Endothelial cell of umbilical vein (primary cell): ENCODE results near the gene SERBP1. TPM values are rescaled to one million over a fixed set of nuclear protein-coding genes. Genes with fewer than 3 reads are reported as not detected.

Experiments used
- BruUV-seq: library from RNA; stranded (reverse); fragments of 400-500 nt; replicated peaks from 2 replicates; lab custom pipeline; 2021; lab: Mats Ljungman, UMichigan
- CTCF ChIA-PET: fragments of 300-600, 350-600 bp; sonication (Branson Sonifier 250); formaldehyde crosslinking; loops from one replicate; lab custom pipeline; 2021; ENCODE audit warnings: antibody characterized with exemption, inconsistent platforms; lab: Charles Lee
- POLR2A ChIA-PET: fragments of 300-600, 350-600 bp; sonication (Branson Sonifier 250); formaldehyde crosslinking; loops from one replicate; lab custom pipeline; 2021; ENCODE audit warnings: antibody characterized with exemption, inconsistent platforms; lab: Charles Lee
- DNase-seq: peaks from one replicate; pipeline ENCODE4 v3.0.0-alpha.2; 2011; ENCODE audit warnings: low read depth, low spot score
- FAIRE-seq: peaks from 2 replicates; lab custom pipeline; 2011; peaks lifted over from hg19 to GRCh38; lab: Jason Lieb, UNC
- H2AFZ ChIP-seq: 2 replicates; pipeline ENCODE4 v1.6.0; 2012; ENCODE audit warnings: low read depth, low read length, control low read depth, inconsistent platforms
- H3K27ac ChIP-seq: 2 replicates; pipeline ENCODE4 v1.5.1; 2011; ENCODE audit warnings: low read depth, mild to moderate bottlenecking, control low read depth, low read length, moderate library complexity; ENCODE audit not compliant: insufficient read depth
- H3K27me3 ChIP-seq, 2 experiments: 2 replicates each; pipeline versions ENCODE4 v1.6.0 to v1.6.1; 2011; ENCODE audit warnings: low read length in 2 of 2, mixed read lengths in 1 of 2; ENCODE audit not compliant: control insufficient read depth in 2 of 2, insufficient read depth in 2 of 2
- H3K36me3 ChIP-seq, 2 experiments: 2 replicates in 1 of 2; 3 replicates in 1 of 2; pipeline ENCODE4 v1.5.1; 2011; ENCODE audit warnings: low read length in 2 of 2, mild to moderate bottlenecking in 1 of 2, moderate library complexity in 1 of 2; ENCODE audit not compliant: control insufficient read depth in 2 of 2, insufficient read depth in 2 of 2; ENCODE audit errors: extremely low read depth in 1 of 2
- H3K4me1 ChIP-seq: 3 replicates; pipeline ENCODE4 v1.5.1; 2011; ENCODE audit warnings: mild to moderate bottlenecking, low read length; ENCODE audit not compliant: control insufficient read depth, insufficient read depth; ENCODE audit errors: extremely low read depth
- H3K4me2 ChIP-seq: 2 replicates; pipeline ENCODE4 v1.6.1; 2011; ENCODE audit warnings: low read length, control low read depth, mixed read lengths; ENCODE audit not compliant: insufficient read depth
- H3K4me3 ChIP-seq, 3 experiments: fragments of 200-600 bp in 1 of 3; sonication (generic), shearing (Covaris generic) in 1 of 3; replicated peaks in 1 of 3; 2 replicates each; pipeline ENCODE4 v1.5.1; 2011 to 2016; ENCODE audit warnings: control low read depth in 3 of 3, low read length in 3 of 3, mild to moderate bottlenecking in 2 of 3, inconsistent platforms in 1 of 3, low read depth in 1 of 3, moderate library complexity in 1 of 3; ENCODE audit not compliant: insufficient read depth in 1 of 3
- H3K79me2 ChIP-seq: 2 replicates; pipeline ENCODE4 v1.6.0; 2012; ENCODE audit warnings: low read length, inconsistent platforms; ENCODE audit not compliant: control insufficient read depth, insufficient read depth
- H3K9ac ChIP-seq: replicated peaks from 2 replicates; pipeline ENCODE3; 2011; ENCODE audit warnings: low read length, control low read depth; ENCODE audit not compliant: insufficient read depth; ENCODE audit errors: extremely low read depth
- H3K9me1 ChIP-seq: replicated peaks from 3 replicates; pipeline ENCODE4 v1.6.0; 2011; ENCODE audit warnings: mild to moderate bottlenecking, low read length; ENCODE audit not compliant: control insufficient read depth, insufficient read depth; ENCODE audit errors: extremely low read depth
- H3K9me3 ChIP-seq: replicated peaks from 2 replicates; pipeline ENCODE4 v1.5.1; 2012; ENCODE audit warnings: low read length, inconsistent platforms; ENCODE audit not compliant: control insufficient read depth, insufficient read depth
- H4K20me1 ChIP-seq: replicated peaks from 2 replicates; pipeline ENCODE3; 2011; ENCODE audit warnings: mild to moderate bottlenecking, low read length; ENCODE audit not compliant: control insufficient read depth, insufficient read depth; ENCODE audit errors: extremely low read depth
- EZH2 ChIP-seq: IDR thresholded peaks from 2 replicates; pipeline ENCODE4 v1.6.1; 2012; ENCODE audit warnings: borderline replicate concordance, low read depth, mild to moderate bottlenecking, moderate library complexity, low read length, inconsistent platforms; ENCODE audit not compliant: severe bottlenecking
- FOS ChIP-seq: IDR thresholded peaks from 2 replicates; pipeline ENCODE4 v1.6.1; 2011; ENCODE audit warnings: mild to moderate bottlenecking, low read length, moderate library complexity, borderline replicate concordance; ENCODE audit not compliant: insufficient read depth
- GATA2 ChIP-seq: IDR thresholded peaks from 2 replicates; pipeline ENCODE4 v1.7.0; 2011; ENCODE audit warnings: low read depth, mild to moderate bottlenecking, moderate library complexity, mixed read lengths, low read length; ENCODE audit not compliant: insufficient read length, insufficient read depth
- JUN ChIP-seq: IDR thresholded peaks from 2 replicates; pipeline ENCODE4 v1.6.1; 2011; ENCODE audit warnings: borderline replicate concordance, low read depth; ENCODE audit not compliant: insufficient read length, insufficient read depth
- MYC ChIP-seq: IDR thresholded peaks from one replicate; pipeline ENCODE4 v1.6.1; 2011; ENCODE audit warnings: mild to moderate bottlenecking, low read depth, low read length
- POLR2A ChIP-seq: IDR thresholded peaks from 2 replicates; pipeline ENCODE4 v1.6.1; 2012; ENCODE audit warnings: low read depth, mild to moderate bottlenecking, control low read depth, low read length
- POLR2AphosphoS5 ChIP-seq: IDR thresholded peaks from 2 replicates; pipeline ENCODE4 v1.6.1; 2012; ENCODE audit warnings: low read depth, mild to moderate bottlenecking, control low read depth, low read length, moderate library complexity; ENCODE audit not compliant: insufficient read depth
- dilution Hi-C: fragments of 300-500 bp; cut with MboI; formaldehyde crosslinking; loops from one replicate; pipeline ENCODE4 v1.15.0; 2019; ENCODE audit warnings: low sequenced_read_pairs; ENCODE audit not compliant: extremely low pct_ligation_motif_present
- intact Hi-C: fragments of 100-400 bp; cut with micrococcal nuclease; formaldehyde crosslinking; loops from one replicate; pipeline ENCODE4 v1.10.0; 2022
- polyA plus RNA-seq, 4 experiments: library from polyadenylated mRNA; depleted of rRNA in 3 of 4; stranded (reverse) in 3 of 4; unstranded in 1 of 4; fragments of >200 nt; gene quantifications; 2 replicates each; pipeline versions ENCODE4 v1.2.1 to v1.2.3, GENCODE V29; 2011 to 2012; ENCODE audit warnings: missing spikeins in 1 of 4
- total RNA-seq: library from RNA; stranded (reverse); gene quantifications from 2 replicates; pipeline ENCODE4 v1.2.3, GENCODE V29; 2021
- TF ChIP-seq, protein P1 (sequence below): IDR thresholded peaks from 2 replicates; pipeline ENCODE4 v1.6.1; 2011; ENCODE audit not compliant: insufficient read depth, insufficient read length
- TF ChIP-seq, protein P2 (sequence below), 2 donors: IDR thresholded peaks; 1 replicate in 1 of 2; 2 replicates in 1 of 2; pipeline ENCODE4 v1.5.1; 2011; ENCODE audit warnings: low read length in 2 of 2, mild to moderate bottlenecking in 2 of 2, moderate library complexity in 2 of 2, control low read depth in 1 of 2, inconsistent platforms in 1 of 2, low read depth in 1 of 2; ENCODE audit not compliant: insufficient read depth in 1 of 2; ENCODE audit errors: extremely low read depth in 1 of 2

The SERBP1 gene
- total and polyA plus RNA-seq, 2 donors (not counting 3 experiments of a cell fraction or from before 2014, with no cell fraction given) = 145 to 293 TPM

DNA sequence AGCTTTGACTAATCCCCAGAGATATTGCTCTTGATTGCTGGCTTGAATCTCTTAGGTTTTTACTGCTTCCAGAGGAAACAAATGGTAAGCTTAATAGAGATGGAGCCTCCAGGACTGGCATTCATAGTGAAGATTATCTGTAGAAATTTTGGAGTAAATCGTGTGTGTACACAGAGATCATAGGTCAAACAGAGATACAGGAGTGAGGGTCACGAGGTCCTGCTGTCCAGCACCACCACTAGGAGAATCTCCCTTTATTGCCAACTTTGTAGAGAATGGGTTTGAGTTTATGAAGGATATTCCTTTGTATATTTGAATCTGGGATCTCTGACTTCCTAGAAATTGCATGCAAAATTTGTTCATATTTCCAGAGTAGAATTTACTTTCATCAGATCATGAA is 7.8 kb upstream of the SERBP1 start:
- Histone ChIP-seq H3K9ac (no peak overlapping the region), H3K9me3 (no peaks in the 10 kb centered on the region), H3K36me3 (no peaks in the 10 kb centered on the region), H3K27ac (no peak overlapping the region), H2AFZ (no peak overlapping the region), H3K4me2 (no peak overlapping the region), H3K79me2 (no peaks in the 10 kb centered on the region), H3K27me3 (no peaks in the 10 kb centered on the region), H3K9me1 (no peaks in the 10 kb centered on the region), H3K4me3 (no peak overlapping the region), H3K4me1 (peaks cover 8% of the 10 kb centered on the region), H4K20me1 (no peaks in the 10 kb centered on the region)
- TF ChIP-seq FOS = no peak
- no peak for TF ChIP-seq EZH2
- no peak for TF ChIP-seq POLR2A
- no peak for TF ChIP-seq JUN
- TF ChIP-seq, protein P1, sequence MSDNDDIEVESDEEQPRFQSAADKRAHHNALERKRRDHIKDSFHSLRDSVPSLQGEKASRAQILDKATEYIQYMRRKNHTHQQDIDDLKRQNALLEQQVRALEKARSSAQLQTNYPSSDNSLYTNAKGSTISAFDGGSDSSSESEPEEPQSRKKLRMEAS = no peak
- dilution Hi-C loops (no loop called here), intact Hi-C loops (no loop called here)
- DNase-seq (no peak), FAIRE-seq (no peak)
- no TSS peak for BruUV-seq
- POLR2A ChIA-PET = no interaction called here
- CTCF ChIA-PET = no interaction called here

DNA sequence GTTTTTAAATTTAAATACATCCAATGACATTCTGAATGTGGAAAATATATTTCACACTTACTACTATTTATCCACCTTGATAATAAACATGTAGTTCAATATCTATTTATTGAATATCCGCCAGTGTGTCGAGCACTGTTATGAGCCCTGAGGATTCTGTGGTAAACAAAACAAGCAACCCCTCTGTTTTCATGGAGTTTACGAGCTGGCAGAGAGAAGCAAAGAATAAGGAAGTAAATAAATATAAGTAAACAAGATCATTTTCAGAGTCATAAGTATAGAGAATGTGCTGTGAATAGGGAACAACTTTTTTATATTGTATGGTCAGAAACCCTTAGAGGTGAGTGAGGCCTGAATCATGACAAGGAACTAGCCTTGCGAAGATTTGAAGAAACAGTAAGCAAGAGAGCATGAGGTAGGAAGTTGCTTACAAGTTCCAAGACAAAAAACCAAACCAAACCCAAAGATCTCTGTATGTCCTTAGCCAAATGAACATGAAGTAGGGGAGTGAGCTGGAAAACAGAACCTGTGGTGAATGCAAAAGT is 6.4 kb upstream of the SERBP1 start:
- Histone ChIP-seq H3K4me1 (peaks cover 8% of the 10 kb centered on the region), H2AFZ (no peak overlapping the region), H3K79me2 (no peaks in the 10 kb centered on the region), H3K27ac (no peak overlapping the region), H3K9me3 (no peaks in the 10 kb centered on the region), H3K9ac (no peak overlapping the region), H3K9me1 (no peaks in the 10 kb centered on the region), H3K4me2 (no peak overlapping the region), H3K36me3 (no peaks in the 10 kb centered on the region), H3K27me3 (no peaks in the 10 kb centered on the region), H3K4me3 (no peak overlapping the region), H4K20me1 (no peaks in the 10 kb centered on the region)
- TF ChIP-seq GATA2 (no peak), POLR2AphosphoS5 (no peak), FOS (no peak), EZH2 (no peak), JUN (no peak), MYC (no peak), POLR2A (no peak)
- TF ChIP-seq, protein P2, sequence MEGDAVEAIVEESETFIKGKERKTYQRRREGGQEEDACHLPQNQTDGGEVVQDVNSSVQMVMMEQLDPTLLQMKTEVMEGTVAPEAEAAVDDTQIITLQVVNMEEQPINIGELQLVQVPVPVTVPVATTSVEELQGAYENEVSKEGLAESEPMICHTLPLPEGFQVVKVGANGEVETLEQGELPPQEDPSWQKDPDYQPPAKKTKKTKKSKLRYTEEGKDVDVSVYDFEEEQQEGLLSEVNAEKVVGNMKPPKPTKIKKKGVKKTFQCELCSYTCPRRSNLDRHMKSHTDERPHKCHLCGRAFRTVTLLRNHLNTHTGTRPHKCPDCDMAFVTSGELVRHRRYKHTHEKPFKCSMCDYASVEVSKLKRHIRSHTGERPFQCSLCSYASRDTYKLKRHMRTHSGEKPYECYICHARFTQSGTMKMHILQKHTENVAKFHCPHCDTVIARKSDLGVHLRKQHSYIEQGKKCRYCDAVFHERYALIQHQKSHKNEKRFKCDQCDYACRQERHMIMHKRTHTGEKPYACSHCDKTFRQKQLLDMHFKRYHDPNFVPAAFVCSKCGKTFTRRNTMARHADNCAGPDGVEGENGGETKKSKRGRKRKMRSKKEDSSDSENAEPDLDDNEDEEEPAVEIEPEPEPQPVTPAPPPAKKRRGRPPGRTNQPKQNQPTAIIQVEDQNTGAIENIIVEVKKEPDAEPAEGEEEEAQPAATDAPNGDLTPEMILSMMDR (IDR thresholded peaks at IDR 0.05; ENCODE audit: extremely low read depth in 1 of 2, insufficient read depth in 1 of 2, low read depth in 1 of 2, low read length in 2 of 2) = no peak
- TF ChIP-seq, protein P1 = no peak
- no TSS peak for BruUV-seq
- DNase-seq (no peak), FAIRE-seq (no peak)
- intact Hi-C loops (no loop called here), dilution Hi-C loops (no loop called here)
- ChIA-PET POLR2A (no interaction called here), CTCF (interaction anchor here (1.2 kb wide), 1 partner anchor 9 kb away, joined by 5 read pairs; no protein-coding TSS in a partner anchor)
